PC-3 (cell line): Measurements from ENCODE around the gene CEP112. TPM values are rescaled to one million over a fixed set of nuclear protein-coding genes. Genes with fewer than 3 reads are reported as not detected.

Source experiments
- ATAC-seq: fragments of 200-7000 bp; cut with Tn5 transposase; 2 replicates; pipeline ENCODE4 v1.9.1; 2020; ENCODE audit warnings: mild to moderate bottlenecking, moderate library complexity
- BruUV-seq: library from RNA; stranded (reverse); fragments of 400-500 nt; replicated peaks from 2 replicates; lab custom pipeline; 2021; lab: Mats Ljungman, UMichigan
- CTCF ChIA-PET: fragments of 300-600 bp; sonication (Branson Sonifier 250); formaldehyde crosslinking; loops from one replicate; lab custom pipeline; 2022; ENCODE audit warnings: antibody characterized with exemption; lab: Charles Lee
- POLR2A ChIA-PET: fragments of 300-600 bp; sonication (Branson Sonifier 250); formaldehyde crosslinking; loops from one replicate; lab custom pipeline; 2022; ENCODE audit warnings: antibody characterized with exemption; ENCODE audit not compliant: unreplicated experiment; lab: Charles Lee
- DNase-seq: peaks from one replicate; pipeline ENCODE4 v3.0.0-alpha.2; 2015
- H2AFZ ChIP-seq: fragments of 300-600 bp; sonication (generic); 2 replicates; pipeline ENCODE4 v1.6.0; 2016; ENCODE audit warnings: antibody characterized with exemption, low read length
- H3F3A ChIP-seq: fragments of 300-600 bp; sonication (generic); one replicate; pipeline ENCODE4 v1.6.0; 2017; ENCODE audit warnings: antibody characterized with exemption, low read length, control low read depth, mild to moderate bottlenecking; ENCODE audit not compliant: unreplicated experiment
- H3K27ac ChIP-seq: fragments of 300-600 bp; sonication (generic); 2 replicates; pipeline ENCODE4 v1.5.1; 2016; ENCODE audit warnings: mild to moderate bottlenecking, low read length
- H3K27me3 ChIP-seq: fragments of 300-600 bp; sonication (generic); 2 replicates; pipeline ENCODE4 v1.6.1; 2016; ENCODE audit warnings: low read length, mixed read lengths
- H3K36me3 ChIP-seq: fragments of 300-600 bp; sonication (generic); 2 replicates; pipeline ENCODE4 v1.6.1; 2016; ENCODE audit warnings: low read depth, mixed run types, low read length, mixed read lengths
- H3K4me1 ChIP-seq: fragments of 300-600 bp; sonication (generic); 2 replicates; pipeline ENCODE4 v1.5.1; 2016; ENCODE audit warnings: low read length; ENCODE audit not compliant: insufficient read depth
- H3K4me2 ChIP-seq: fragments of 300-600 bp; sonication (generic); 2 replicates; pipeline ENCODE4 v1.6.0; 2016; ENCODE audit warnings: low read length
- H3K4me3 ChIP-seq: fragments of 300-600 bp; sonication (generic); 2 replicates; pipeline ENCODE4 v1.5.1; 2016; ENCODE audit warnings: mild to moderate bottlenecking, low read length, mixed read lengths
- H3K79me2 ChIP-seq: fragments of 300-600 bp; sonication (generic); 2 replicates; pipeline ENCODE4 v1.6.1; 2017; ENCODE audit warnings: low read length, mixed read lengths
- H3K9ac ChIP-seq: fragments of 300-600 bp; sonication (generic); 2 replicates; pipeline ENCODE4 v1.6.0; 2016; ENCODE audit warnings: mild to moderate bottlenecking, low read length
- H3K9me2 ChIP-seq: fragments of 300-600 bp; sonication (generic); replicated peaks from 2 replicates; pipeline ENCODE4 v1.6.1; 2016; ENCODE audit warnings: mixed run types, low read length, mixed read lengths
- H3K9me3 ChIP-seq: fragments of 300-600 bp; sonication (generic); 2 replicates; pipeline ENCODE4 v1.6.1; 2016; ENCODE audit warnings: low read length, mixed read lengths
- H4K20me1 ChIP-seq: fragments of 300-600 bp; sonication (generic); 2 replicates; pipeline ENCODE4 v1.6.1; 2016; ENCODE audit warnings: low read length, mixed read lengths
- CTCF ChIP-seq: fragments of 300-600 bp; sonication (generic); conservative IDR thresholded peaks from 2 replicates; pipeline ENCODE4 v1.5.1; 2017; ENCODE audit warnings: antibody characterized with exemption, low read depth, mild to moderate bottlenecking, low read length
- EZH2 ChIP-seq: fragments of 300-600 bp; sonication (generic); IDR thresholded peaks from one replicate; pipeline ENCODE4 v1.6.1; 2017; ENCODE audit warnings: antibody characterized with exemption, mild to moderate bottlenecking, low read length; ENCODE audit not compliant: unreplicated experiment
- EZH2phosphoT487 ChIP-seq: fragments of 300-600 bp; sonication (generic); IDR thresholded peaks from 2 replicates; pipeline ENCODE4 v1.6.1; 2018; ENCODE audit warnings: mild to moderate bottlenecking, antibody characterized with exemption, low read length, borderline replicate concordance
- intact Hi-C: fragments of 100-400 bp; cut with micrococcal nuclease; formaldehyde crosslinking; loops from 2 replicates; pipeline ENCODE4 v1.9.0; 2023
- total RNA-seq: library from RNA; depleted of rRNA; stranded (reverse); fragments of >200 nt; gene quantifications from 2 replicates; pipeline ENCODE4 v1.2.3, GENCODE V29; 2014

The CEP112 gene
- total RNA-seq, 1 experiment from 2014 or later = 6.5 TPM

- Histone ChIP-seq H3K4me3 (no peak overlapping the region), H3K27me3 (no peaks in the 10 kb centered on the region), H3K36me3 (no peaks in the 10 kb centered on the region), H3K4me2 (no peak overlapping the region), H3K9me3 (no peaks in the 10 kb centered on the region), H3K4me1 (peaks cover 19% of the 10 kb centered on the region), H3K9ac (no peak overlapping the region), H3F3A (no peaks in the 10 kb centered on the region), H3K27ac (no peak overlapping the region), H4K20me1 (no peaks in the 10 kb centered on the region), H3K79me2 (no peaks in the 10 kb centered on the region), H3K9me2 (no peaks in the 10 kb centered on the region), H2AFZ (no peak overlapping the region)
- CTCF ChIA-PET = no interaction called here
- no peak for DNase-seq
- no peak for ATAC-seq
- intact Hi-C loops = no loop called here
- POLR2A ChIA-PET = no interaction called here
- BruUV-seq = no TSS peak
- TF ChIP-seq EZH2phosphoT487 (no peak), CTCF (no peak), EZH2 (no peak)
These were observed 602.6 kb downstream of the CEP112 start for GRCh38 chr17:65589321-65589720.

DNA sequence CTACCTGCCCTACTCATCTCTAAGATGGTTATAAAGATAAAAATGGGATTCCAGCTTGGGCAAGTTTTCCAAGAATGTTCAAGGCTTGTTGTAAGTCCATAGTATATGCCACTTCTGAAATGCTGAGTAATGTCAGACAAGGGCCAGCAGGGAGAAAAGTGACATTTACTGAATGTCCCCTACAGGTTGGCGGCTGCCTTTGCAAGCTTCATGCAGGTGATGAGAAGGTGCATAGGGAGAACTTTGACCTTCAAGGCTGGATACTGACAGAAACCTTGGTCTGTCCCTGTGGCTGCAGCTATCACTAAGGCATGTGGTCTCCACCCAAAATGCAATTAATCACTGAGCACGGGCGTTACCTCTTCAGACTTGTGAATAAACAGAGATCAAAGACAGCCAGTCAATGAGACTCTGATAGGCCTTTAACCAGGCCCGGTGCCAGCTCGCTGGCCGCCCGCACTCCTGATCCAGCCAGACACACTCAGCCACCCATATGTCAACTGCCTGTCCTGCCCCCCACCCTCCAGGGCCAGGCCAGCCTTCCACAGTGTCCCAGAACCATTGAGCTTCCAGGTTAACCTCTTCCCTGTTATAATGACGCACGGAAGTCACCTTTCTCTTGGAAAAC is 603.6 kb downstream of the CEP112 start:
- Histone ChIP-seq H3F3A (no peaks in the 10 kb centered on the region), H3K9ac (no peak overlapping the region), H3K9me2 (no peaks in the 10 kb centered on the region), H3K27ac (no peak overlapping the region), H3K27me3 (no peaks in the 10 kb centered on the region), H3K9me3 (no peaks in the 10 kb centered on the region), H3K4me2 (no peak overlapping the region), H3K79me2 (no peaks in the 10 kb centered on the region), H3K4me3 (no peak overlapping the region), H3K36me3 (no peaks in the 10 kb centered on the region), H4K20me1 (no peaks in the 10 kb centered on the region), H3K4me1 (peaks cover 19% of the 10 kb centered on the region), H2AFZ (no peak overlapping the region)
- ChIA-PET CTCF (interaction anchor here (0.5 to 0.8 kb wide), 2 partner anchors 31 to 368 kb away, joined by 3 to 13 read pairs; no protein-coding TSS in a partner anchor), POLR2A (interaction anchor here (0.6 kb wide), 1 partner anchor 10 kb away, joined by 3 read pairs; no protein-coding TSS in a partner anchor)
- BruUV-seq = no TSS peak
- DNase-seq (peak; percentile 49), ATAC-seq (no peak; the same call in 1 of the 2 replicates)
- intact Hi-C loops = no loop called here
- no peak for TF ChIP-seq EZH2
- peak; percentile 45; the same call in 1 of the 2 replicates for TF ChIP-seq CTCF
- TF ChIP-seq EZH2phosphoT487 = no peak
